Heart right ventricle (tissue), 16 donors: ENCODE results near the gene CAMSAP1. TPM values are rescaled to one million over a fixed set of nuclear protein-coding genes. Genes with fewer than 3 reads are reported as not detected.

Experiments used
- ATAC-seq, 8 donors: fragments of 200-7000 bp; cut with Tn5 transposase; one replicate each; pipeline ENCODE4 v1.9.1; 2020; ENCODE audit warnings: mild to moderate bottlenecking in 8 of 8, moderate library complexity in 8 of 8, moderate number of reproducible peaks in 1 of 8
- DNase-seq, 2 donors: peaks; one replicate each; pipeline ENCODE4 v3.0.0-alpha.2; 2020
- H3K27ac ChIP-seq, 10 donors: fragments of 200-600 bp; sonication (generic) in 2 of 10; one replicate each; pipeline versions ENCODE4 v1.5.0 to v1.8.0; 2020 to 2022; ENCODE audit warnings: mild to moderate bottlenecking in 3 of 10
- H3K27me3 ChIP-seq, 7 donors: fragments of 200-600 bp; one replicate each; pipeline ENCODE4 v1.8.0; 2021 to 2022; ENCODE audit warnings: mild to moderate bottlenecking in 2 of 7
- H3K36me3 ChIP-seq, 9 donors: fragments of 200-600 bp; sonication (generic) in 1 of 9; one replicate each; pipeline versions ENCODE4 v1.5.0 to v1.8.0; 2020 to 2022; ENCODE audit warnings: mild to moderate bottlenecking in 2 of 9
- H3K4me1 ChIP-seq, 9 donors: fragments of 200-600 bp; sonication (generic) in 1 of 9; one replicate each; pipeline versions ENCODE4 v1.5.0 to v1.8.0; 2020 to 2022; ENCODE audit warnings: mild to moderate bottlenecking in 4 of 9
- H3K4me3 ChIP-seq, 10 donors: fragments of 200-600 bp; sonication (generic) in 2 of 10; one replicate each; pipeline versions ENCODE4 v1.5.0 to v1.8.0; 2020 to 2022; ENCODE audit warnings: mild to moderate bottlenecking in 7 of 10, moderate library complexity in 2 of 10
- H3K9me3 ChIP-seq, 11 donors: fragments of 200-600 bp in 10 of 11; sonication (generic) in 2 of 11; one replicate each; pipeline versions ENCODE4 v1.5.0 to v1.8.0; 2013 to 2022; ENCODE audit warnings: mild to moderate bottlenecking in 2 of 11, control low read depth in 1 of 11, moderate library complexity in 1 of 11
- CTCF ChIP-seq, 9 donors: fragments of 200-600 bp; sonication (generic) in 2 of 9; IDR thresholded peaks; one replicate each; pipeline versions ENCODE4 v1.5.0 to v1.8.0; 2021 to 2022; ENCODE audit warnings: antibody characterized with exemption in 9 of 9, mild to moderate bottlenecking in 5 of 9, moderate library complexity in 1 of 9
- WGBS, 2 donors: extraction: QIAGEN DNeasy Blood & Tissue Kit; methylation state at CpG; one replicate each; pipeline ENCODE4 v1.1.7; 2013; ENCODE audit warnings: inconsistent platforms in 1 of 2; 5-methylcytosine and 5-hydroxymethylcytosine counted together
- intact Hi-C, 10 donors: fragments of 100-400 bp; cut with DNase I; formaldehyde crosslinking; loops; one replicate each; pipeline versions ENCODE4 v1.11.1 to v1.14.2; 2022
- polyA plus RNA-seq, 2 donors: library from polyadenylated mRNA; stranded (reverse); fragments of 200-250 nt; gene quantifications; one replicate each; pipeline ENCODE4 v1.2.3, GENCODE V29; 2013
- total RNA-seq, 10 donors: library from RNA; stranded (reverse); fragmentation: NEBNext Ultra II Directional in 3 of 10; extraction: Animal tissue kit (Norgen Biotek cat#: 25700) in 3 of 10; gene quantifications; one replicate each; pipeline versions ENCODE4 v1.2.1 to v1.2.4, GENCODE V29; 2021 to 2023
- donor health status: Arrhythmogenic right ventricular cardiomyopathy.
- donor health status: ischemic (EF 13 %, LVEDD 7.1; RV severe dilation, severe dysfunction).
- donor health status: healthy with polysubstance abuse.
- donor health status: DM: no; HTN: yes; CAD: no.
- donor health status: DM: no; HTN: no; CAD: no.
- donor health status: ischemic (EF 25% LVEDD 6.9; RV normal size, moderate dysfunction).
- donor health status: ischemic (EF 25% LVEDD 5.7; RV mildly dilated, moderate dysfunction).
- donor health status: healthy.
- donor health status: DM: yes; HTN: yes; CAD: no.
- donor health status: Ischemic cardiomyopathy.
- donor health status: ischemic (EF 35%, LVEDD 5.7; RV mildly dilated, moderate dysfunction).
- donor health status: nonischemic (EF 11% LVEDD 7.7; RV severe dilation, severe dysfunction).
- donor health status: DM: yes; HTN: yes; CAD: no.
- donor health status: PGD.
- donor health status: ischemic (EF 29% LVEDD 5.4; RV normal size, mild dysfunction).
- donor health status: nonischemic (EF 23%, LVEDD 6.1; RV moderate dilation, normal function).

Gene CAMSAP1
- total and polyA plus RNA-seq, 12 donors: 6.7 to 25.0 (median 19.4) TPM

GRCh38 chr9:135933114-135933513 lies 25.8 kb upstream of the CAMSAP1 start:
- Histone ChIP-seq H3K4me1 (no peaks in the 10 kb centered on the region), H3K4me3 (no peak overlapping the region), H3K27me3 (no peaks in the 10 kb centered on the region), H3K27ac (no peak overlapping the region), H3K9me3 (peaks cover 0 to 12% (median 0%) of the 10 kb centered on the region in 11 donors), H3K36me3 (peaks cover 4 to 92% (median 66%) of the 10 kb centered on the region in 9 donors)
- DNase-seq: no peak
- no peak for TF ChIP-seq CTCF (IDR thresholded peaks at IDR 0.05)
- ATAC-seq: no peak
- intact Hi-C loops: no loop called here
- 94% methylated on average over 13 of the region's 13 CpGs for WGBS, 2 donors

GRCh38 chr9:135932656-135933055 lies 25.3 kb upstream of the CAMSAP1 start:
- H3K4me3 ChIP-seq: no peak overlapping the region
- H3K9me3 ChIP-seq: peaks cover 0 to 12% (median 0%) of the 10 kb centered on the region in 11 donors
- H3K27me3 ChIP-seq: no peaks in the 10 kb centered on the region
- H3K4me1 ChIP-seq: peaks cover 0 to 2% (median 0%) of the 10 kb centered on the region in 9 donors
- whole genome bisulfite sequencing, 2 donors: 94 to 95% methylated on average over 18 of the region's 18 CpGs
- intact Hi-C loops: no loop called here
- ATAC-seq: no peak
- peaks cover 4 to 87% (median 62%) of the 10 kb centered on the region in 9 donors for H3K36me3 ChIP-seq
- DNase-seq: no peak
- no peak overlapping the region for H3K27ac ChIP-seq
- no peak for TF ChIP-seq CTCF (IDR thresholded peaks at IDR 0.05)

GRCh38 chr9:135931349-135931820 lies 24.0 kb upstream of the CAMSAP1 start:
- Histone ChIP-seq H3K4me1 (peaks cover 0 to 14% (median 9%) of the 10 kb centered on the region in 9 donors), H3K9me3 (peaks cover 0 to 6% (median 0%) of the 10 kb centered on the region in 11 donors), H3K4me3 (no peak overlapping the region), H3K27me3 (no peaks in the 10 kb centered on the region), H3K36me3 (peaks cover 0 to 80% (median 49%) of the 10 kb centered on the region in 9 donors), H3K27ac (no peak overlapping the region)
- DNase-seq: no peak
- intact Hi-C loops: no loop called here
- 92% methylated on average over 31 of the region's 31 CpGs for WGBS, 2 donors
- no peak for TF ChIP-seq CTCF (IDR thresholded peaks at IDR 0.05)
- ATAC-seq: no peak

DNA sequence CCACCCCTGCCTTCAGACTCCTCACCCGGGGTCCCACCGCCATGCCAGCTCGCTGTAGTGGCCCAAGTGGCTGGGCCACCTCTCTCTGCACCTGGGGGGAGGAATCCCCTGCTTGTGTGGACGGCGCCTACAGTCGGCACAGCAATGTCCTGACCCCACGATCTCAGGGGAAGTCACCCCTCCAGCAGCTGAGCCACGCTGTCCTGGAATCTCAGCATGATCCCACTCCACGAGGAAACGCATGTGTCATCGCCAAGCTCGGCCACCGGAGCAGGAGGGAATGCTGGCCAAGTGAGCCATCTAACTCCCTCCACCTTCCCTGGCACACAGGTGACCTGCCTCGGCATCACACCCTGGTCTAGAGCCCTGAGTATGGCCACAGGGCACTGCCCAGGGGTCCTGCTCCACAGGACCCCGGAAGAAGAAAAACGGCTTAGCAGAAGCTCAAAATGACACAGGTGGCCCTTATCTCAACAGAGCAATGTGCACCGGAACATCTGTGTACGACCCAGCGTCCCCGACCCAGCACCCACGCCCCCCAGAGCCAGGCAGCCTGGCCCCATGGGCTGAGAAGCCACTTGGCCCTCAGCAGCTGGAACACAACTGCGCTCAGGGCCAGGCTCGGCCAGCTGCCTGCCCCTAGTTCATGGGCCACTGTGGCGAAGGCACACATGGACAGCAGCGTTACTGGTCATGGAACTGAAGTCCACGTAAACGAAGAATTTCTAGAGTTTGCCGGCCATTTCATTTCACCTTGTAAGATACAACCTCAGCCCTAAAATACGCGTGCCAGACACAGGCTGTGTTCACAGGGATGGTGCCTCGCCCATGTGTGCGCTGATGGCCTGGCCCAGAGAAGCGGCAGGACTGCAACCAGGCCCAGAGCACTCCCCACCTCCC lies 23.4 kb upstream of the CAMSAP1 start:
- ATAC-seq (no peak), DNase-seq (no peak)
- no peak for TF ChIP-seq CTCF (IDR thresholded peaks at IDR 0.05)
- WGBS, 2 donors: 91 to 92% methylated on average over 33 of the region's 33 CpGs
- intact Hi-C loops: no loop called here
- Histone ChIP-seq H3K36me3 (peaks cover 0 to 80% (median 43%) of the 10 kb centered on the region in 9 donors), H3K27ac (no peak overlapping the region), H3K9me3 (no peaks in the 10 kb centered on the region), H3K4me3 (no peak overlapping the region), H3K4me1 (peaks cover 0 to 17% (median 9%) of the 10 kb centered on the region in 9 donors), H3K27me3 (no peaks in the 10 kb centered on the region)
